GM18868 (cell line): Measurements from ENCODE around the gene ARHGAP6.

Source experiments
- ATAC-seq: cut with Tn5 transposase; IDR thresholded peaks from one replicate; pipeline ENCODE4 v1.9.1; 2021; ENCODE audit warnings: mild to moderate bottlenecking, moderate library complexity; ENCODE audit not compliant: unreplicated experiment

ARHGAP6 gene

GRCh38 chrX:11401966-11402365 lies 263.8 kb downstream of the ARHGAP6 start:
- no peak for ATAC-seq

GRCh38 chrX:11399489-11400094 lies 266.1 kb downstream of the ARHGAP6 start:
- no peak for ATAC-seq

GRCh38 chrX:11398785-11399184 lies 266.9 kb downstream of the ARHGAP6 start:
- ATAC-seq = no peak

- no peak for ATAC-seq
Observed at GRCh38 chrX:11398139-11398538, 267.6 kb downstream of the ARHGAP6 start.

- ATAC-seq = peak; percentile 79
Observed at GRCh38 chrX:11397680-11398079, 268.0 kb downstream of the ARHGAP6 start.

GRCh38 chrX:11395859-11396258 lies 269.9 kb downstream of the ARHGAP6 start:
- ATAC-seq = no peak

- no peak for ATAC-seq
Observed at GRCh38 chrX:11393949-11394654, 271.6 kb downstream of the ARHGAP6 start.

GRCh38 chrX:11386812-11387211 lies 278.9 kb downstream of the ARHGAP6 start:
- no peak for ATAC-seq

- ATAC-seq = peak; percentile 76
Observed at GRCh38 chrX:11386001-11386523, 279.7 kb downstream of the ARHGAP6 start.

GRCh38 chrX:11382930-11383329 lies 282.8 kb downstream of the ARHGAP6 start:
- ATAC-seq = no peak

- ATAC-seq = peak; percentile 65
Observed at GRCh38 chrX:11381464-11381863, 284.3 kb downstream of the ARHGAP6 start.

- ATAC-seq = no peak
Observed at GRCh38 chrX:11380187-11380844, 285.4 kb downstream of the ARHGAP6 start.

GRCh38 chrX:11376163-11376562 lies 289.6 kb downstream of the ARHGAP6 start:
- ATAC-seq = no peak

- no peak for ATAC-seq
Observed at GRCh38 chrX:11375614-11376119, 290.1 kb downstream of the ARHGAP6 start.

GRCh38 chrX:11374570-11374969 lies 291.1 kb downstream of the ARHGAP6 start:
- ATAC-seq = no peak

- ATAC-seq = no peak
Observed at GRCh38 chrX:11371106-11371505, 294.6 kb downstream of the ARHGAP6 start.

GRCh38 chrX:11367609-11368430 lies 297.9 kb downstream of the ARHGAP6 start:
- ATAC-seq = no peak

- no peak for ATAC-seq
Observed at GRCh38 chrX:11366998-11367595, 298.6 kb downstream of the ARHGAP6 start.

GRCh38 chrX:11365426-11365825 lies 300.3 kb downstream of the ARHGAP6 start:
- no peak for ATAC-seq

- no peak for ATAC-seq
Observed at GRCh38 chrX:11364835-11365234, 300.9 kb downstream of the ARHGAP6 start.
